ENCODE results near the gene KRT9. TPM values are rescaled to one million over a fixed set of nuclear protein-coding genes. Genes with fewer than 3 reads are reported as not detected.
"Not testable (repeated sequence)": the region's sequence is repeated elsewhere in the genome, so short reads cannot be mapped to it uniquely, and the experiment has no call there.

KRT9 gene
- total RNA-seq, 3 donors from 2014 or later (not counting 1 experiment from before 2014, with no cell fraction given), result not detected

GRCh38 chr17:41546819-41547218 lies 25.0 kb downstream of the KRT9 start:
- Histone ChIP-seq H3K9me3 (ENCODE audit: control insufficient read depth, insufficient read depth, low read length) (no peaks in the 10 kb centered on the region), H3K27ac (ENCODE audit: low read length) (no peak overlapping the region), H3K4me3 (ENCODE audit: low read length) (no peak overlapping the region), H3K27me3 (ENCODE audit: control insufficient read depth, insufficient read depth, low read length) (no peaks in the 10 kb centered on the region), H3K36me3 (ENCODE audit: control insufficient read depth, insufficient read depth, low read length) (no peaks in the 10 kb centered on the region), H3K4me1 (ENCODE audit: control insufficient read depth, insufficient read depth, low read length) (peaks cover 17% of the 10 kb centered on the region)
- Mint-ChIP-seq H3K27me3 (ENCODE audit: low read depth in 2 of 2) (peaks cover 6 to 17% of the 10 kb centered on the region in 2 donors), H3K4me1 (peaks cover 9 to 23% of the 10 kb centered on the region in 2 donors), H3K36me3 (no peaks in the 10 kb centered on the region), H3K27ac (peak overlapping the region in 1 of 2 donors; percentile 47), H3K4me3 (no peak overlapping the region), H3K9me3 (peaks cover 0 to 3% of the 10 kb centered on the region in 2 donors)
- WGBS (ENCODE audit: insufficient coverage), result 88% methylated on average over 3 of the region's 3 CpGs
- no peak for DNase-seq
- intact Hi-C loops (cut with micrococcal nuclease), result loop anchor here (5.0 kb wide), 1 partner anchor 640 kb away; no protein-coding TSS in a partner anchor
- no peak for TF ChIP-seq CTCF (IDR thresholded peaks at IDR 0.05)
- no peak for ATAC-seq

GRCh38 chr17:41545829-41546410 lies 25.9 kb downstream of the KRT9 start:
- Mint-ChIP-seq H3K9me3 (peaks cover 0 to 3% of the 10 kb centered on the region in 2 donors), H3K4me1 (peaks cover 9 to 23% of the 10 kb centered on the region in 2 donors), H3K4me3 (no peak overlapping the region), H3K27ac (no peak overlapping the region), H3K36me3 (no peaks in the 10 kb centered on the region), H3K27me3 (ENCODE audit: low read depth in 2 of 2) (peaks cover 6 to 16% of the 10 kb centered on the region in 2 donors)
- peaks cover 17% of the 10 kb centered on the region for H3K4me1 ChIP-seq (ENCODE audit: control insufficient read depth, insufficient read depth, low read length)
- no peak for ATAC-seq
- H3K36me3 ChIP-seq (ENCODE audit: control insufficient read depth, insufficient read depth, low read length), result no peaks in the 10 kb centered on the region
- H3K4me3 ChIP-seq (ENCODE audit: low read length), result no peak overlapping the region
- TF ChIP-seq CTCF (IDR thresholded peaks at IDR 0.05), result no peak
- no peak for DNase-seq
- intact Hi-C loops (cut with micrococcal nuclease), result loop anchor here (5.0 kb wide), 1 partner anchor 639 kb away; no protein-coding TSS in a partner anchor
- WGBS (ENCODE audit: insufficient coverage), result 84% methylated on average over 13 of the region's 13 CpGs
- no peaks in the 10 kb centered on the region for H3K9me3 ChIP-seq (ENCODE audit: control insufficient read depth, insufficient read depth, low read length)
- no peak overlapping the region for H3K27ac ChIP-seq (ENCODE audit: low read length)
- no peaks in the 10 kb centered on the region for H3K27me3 ChIP-seq (ENCODE audit: control insufficient read depth, insufficient read depth, low read length)

GRCh38 chr17:41544935-41545334 lies 26.9 kb downstream of the KRT9 start:
- Mint-ChIP-seq H3K27ac (no peak overlapping the region), H3K4me1 (peaks cover 9 to 23% of the 10 kb centered on the region in 2 donors), H3K27me3 (ENCODE audit: low read depth in 2 of 2) (peaks cover 6 to 20% of the 10 kb centered on the region in 2 donors), H3K36me3 (no peaks in the 10 kb centered on the region), H3K4me3 (no peak overlapping the region), H3K9me3 (peaks cover 0 to 3% of the 10 kb centered on the region in 2 donors)
- H3K27ac ChIP-seq (ENCODE audit: low read length), result no peak overlapping the region
- H3K9me3 ChIP-seq (ENCODE audit: control insufficient read depth, insufficient read depth, low read length), result no peaks in the 10 kb centered on the region
- no peak for DNase-seq
- intact Hi-C loops (cut with micrococcal nuclease), result loop anchor here (5.0 kb wide), 1 partner anchor 638 kb away; no protein-coding TSS in a partner anchor
- no peak overlapping the region for H3K4me3 ChIP-seq (ENCODE audit: low read length)
- ATAC-seq, result no peak
- no peaks in the 10 kb centered on the region for H3K27me3 ChIP-seq (ENCODE audit: control insufficient read depth, insufficient read depth, low read length)
- peaks cover 17% of the 10 kb centered on the region for H3K4me1 ChIP-seq (ENCODE audit: control insufficient read depth, insufficient read depth, low read length)
- H3K36me3 ChIP-seq (ENCODE audit: control insufficient read depth, insufficient read depth, low read length), result no peaks in the 10 kb centered on the region
- 94% methylated on average over 5 of the region's 5 CpGs for WGBS (ENCODE audit: insufficient coverage)
- TF ChIP-seq CTCF (IDR thresholded peaks at IDR 0.05), result no peak

- Mint-ChIP-seq H3K27me3 (ENCODE audit: low read depth in 2 of 2) (peaks cover 4 to 19% of the 10 kb centered on the region in 2 donors), H3K36me3 (no peaks in the 10 kb centered on the region), H3K27ac (no peak overlapping the region), H3K4me3 (no peak overlapping the region), H3K9me3 (peaks cover 0 to 3% of the 10 kb centered on the region in 2 donors), H3K4me1 (peaks cover 8 to 22% of the 10 kb centered on the region in 2 donors)
- intact Hi-C loops (cut with micrococcal nuclease), result no loop called here
- no peak for TF ChIP-seq CTCF (IDR thresholded peaks at IDR 0.05)
- ATAC-seq (no peak), DNase-seq (no peak)
- Histone ChIP-seq H3K9me3 (ENCODE audit: control insufficient read depth, insufficient read depth, low read length) (no peaks in the 10 kb centered on the region), H3K36me3 (ENCODE audit: control insufficient read depth, insufficient read depth, low read length) (no peaks in the 10 kb centered on the region), H3K27ac (ENCODE audit: low read length) (no peak overlapping the region), H3K4me1 (ENCODE audit: control insufficient read depth, insufficient read depth, low read length) (peaks cover 14% of the 10 kb centered on the region), H3K27me3 (ENCODE audit: control insufficient read depth, insufficient read depth, low read length) (no peaks in the 10 kb centered on the region), H3K4me3 (ENCODE audit: low read length) (no peak overlapping the region)
- 87% methylated on average over 5 of the region's 5 CpGs for WGBS (ENCODE audit: insufficient coverage)
These were observed 27.4 kb downstream of the KRT9 start for GRCh38 chr17:41544491-41544892.

- DNase-seq; H3K27ac Mint-ChIP-seq; H3K9me3 Mint-ChIP-seq; ATAC-seq; intact Hi-C loops (cut with micrococcal nuclease); H3K4me1 Mint-ChIP-seq; H3K36me3 ChIP-seq (ENCODE audit: control insufficient read depth, insufficient read depth, low read length); H3K4me3 ChIP-seq (ENCODE audit: low read length); H3K9me3 ChIP-seq (ENCODE audit: control insufficient read depth, insufficient read depth, low read length); H3K36me3 Mint-ChIP-seq; H3K4me3 Mint-ChIP-seq; H3K27ac ChIP-seq (ENCODE audit: low read length); H3K4me1 ChIP-seq (ENCODE audit: control insufficient read depth, insufficient read depth, low read length); H3K27me3 ChIP-seq (ENCODE audit: control insufficient read depth, insufficient read depth, low read length): not testable (repeated sequence)
- 81% methylated on average over 10 of the region's 10 CpGs for WGBS (ENCODE audit: insufficient coverage)
- H3K27me3 Mint-ChIP-seq (ENCODE audit: low read depth in 2 of 2), result peaks cover under 1 to 17% of the 10 kb centered on the region in 2 donors
These were observed 29.1 kb downstream of the KRT9 start for GRCh38 chr17:41542786-41543185.

Data from natural killer cell (primary cell).